GM21786 (cell line): Measurements from ENCODE around the gene HDAC5.

ENCODE experiments used
- ATAC-seq: cut with Tn5 transposase; IDR thresholded peaks from one replicate; pipeline ENCODE4 v1.9.1; 2021; ENCODE audit not compliant: unreplicated experiment

Gene HDAC5

GRCh38 chr17:44091200-44091997 lies 32.0 kb downstream of the HDAC5 start:
- ATAC-seq = no peak

- ATAC-seq = no peak
These were observed 35.2 kb downstream of the HDAC5 start for GRCh38 chr17:44088254-44088653.

- ATAC-seq = no peak
These were observed 36.1 kb downstream of the HDAC5 start for GRCh38 chr17:44087319-44087718.

DNA sequence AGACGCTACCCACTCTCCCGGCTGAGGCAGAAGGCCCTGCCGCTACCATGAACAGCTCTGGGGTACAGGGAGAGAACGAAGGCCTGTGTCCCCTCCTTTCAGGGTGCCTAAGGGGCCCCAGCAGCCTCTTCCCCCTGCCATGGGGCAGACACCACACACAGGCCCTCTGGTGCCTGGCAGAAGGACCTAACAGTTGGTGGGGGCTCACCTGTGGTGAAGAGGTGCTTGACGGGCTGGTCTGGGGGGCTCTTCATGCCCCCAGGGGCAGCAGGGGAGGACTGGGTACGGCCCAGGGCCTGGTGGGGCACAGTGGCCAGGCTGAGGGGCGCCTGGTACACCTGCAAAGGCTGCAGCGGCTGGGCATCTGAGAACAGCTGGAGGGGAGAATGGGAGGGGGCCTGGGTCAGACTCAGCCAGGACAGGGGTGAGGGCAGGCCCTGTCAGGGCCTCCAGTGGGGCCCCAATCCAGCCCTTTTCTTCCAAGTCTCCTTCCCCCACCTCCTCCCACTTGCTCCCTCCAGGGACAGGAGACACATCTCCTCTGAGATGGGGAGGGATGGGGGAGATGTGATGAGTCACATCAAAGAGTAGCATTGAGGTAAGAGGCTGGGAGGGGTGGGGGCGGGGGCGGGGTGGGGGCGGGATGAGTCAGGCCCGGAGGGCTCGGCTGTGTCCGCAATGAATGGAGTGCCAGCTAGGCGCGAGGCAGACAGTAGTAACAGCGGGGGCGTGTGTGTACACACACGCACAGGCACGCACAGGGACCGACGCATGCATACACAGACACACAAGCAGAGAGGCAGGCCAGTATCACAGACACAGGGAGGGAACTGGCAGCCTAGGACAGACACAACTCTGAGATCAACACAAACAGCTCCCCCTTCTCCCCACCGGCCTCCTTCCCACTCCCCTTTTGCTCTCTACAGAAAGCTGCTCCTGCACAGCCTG lies 36.8 kb downstream of the HDAC5 start:
- ATAC-seq = no peak

- ATAC-seq = no peak
These were observed 37.5 kb downstream of the HDAC5 start for GRCh38 chr17:44085908-44086307.

- ATAC-seq = no peak
These were observed 38.5 kb downstream of the HDAC5 start for GRCh38 chr17:44084921-44085320.

- ATAC-seq = no peak
These were observed 39.3 kb downstream of the HDAC5 start for GRCh38 chr17:44084131-44084538.

- no peak for ATAC-seq
These were observed 40.1 kb downstream of the HDAC5 start for GRCh38 chr17:44083250-44083849.

GRCh38 chr17:44082256-44082927 lies 41.0 kb downstream of the HDAC5 start:
- no peak for ATAC-seq

GRCh38 chr17:44081681-44082080 lies 41.8 kb downstream of the HDAC5 start:
- no peak for ATAC-seq

GRCh38 chr17:44079877-44080821 lies 43.3 kb downstream of the HDAC5 start:
- no peak for ATAC-seq

DNA sequence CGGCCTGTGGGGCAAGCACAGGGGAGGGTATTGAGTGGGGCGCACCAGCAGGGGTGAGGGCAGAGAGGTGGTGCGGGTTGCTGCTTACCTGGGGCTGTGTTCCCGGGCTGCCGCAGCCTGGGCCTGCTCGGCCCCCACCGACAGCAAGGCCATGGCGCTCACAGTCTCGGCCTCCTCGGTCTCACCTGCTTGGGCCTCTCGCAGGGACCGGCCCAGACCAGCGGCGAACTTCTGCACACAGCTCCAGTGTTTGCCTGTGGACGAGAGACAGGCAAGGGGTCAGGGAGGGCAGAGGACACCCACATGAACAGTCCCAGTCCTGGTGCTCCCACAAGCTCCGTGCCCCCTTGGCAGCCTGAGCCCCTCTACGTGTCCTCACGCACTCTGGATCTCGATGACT lies 45.0 kb downstream of the HDAC5 start:
- ATAC-seq = no peak

GRCh38 chr17:44077595-44077909 lies 45.9 kb downstream of the HDAC5 start:
- ATAC-seq = no peak

- no peak for ATAC-seq
These were observed 46.5 kb downstream of the HDAC5 start for GRCh38 chr17:44076716-44077594.

GRCh38 chr17:44075598-44076293 lies 47.7 kb downstream of the HDAC5 start:
- ATAC-seq = no peak

DNA sequence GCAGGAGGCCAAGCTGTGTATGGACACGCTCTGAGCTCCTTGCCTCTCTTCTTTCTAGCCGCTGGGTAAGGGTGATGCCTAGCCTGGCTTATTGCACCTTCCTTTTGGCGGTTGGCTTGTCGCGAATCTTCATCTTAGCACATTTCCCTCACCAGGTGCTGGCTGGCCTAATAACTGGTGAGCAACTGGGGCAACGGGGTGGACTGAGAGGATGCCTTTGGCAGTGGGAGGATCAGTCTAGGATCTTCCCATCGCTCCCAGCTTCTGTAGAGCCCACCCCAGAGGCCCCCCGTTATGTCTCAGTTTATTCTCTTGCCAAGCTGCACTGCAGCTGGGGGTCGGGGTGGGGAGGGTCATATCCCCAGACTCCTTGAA lies 48.5 kb downstream of the HDAC5 start:
- ATAC-seq = no peak

GRCh38 chr17:44074231-44074910 lies 49.1 kb downstream of the HDAC5 start:
- no peak for ATAC-seq

DNA sequence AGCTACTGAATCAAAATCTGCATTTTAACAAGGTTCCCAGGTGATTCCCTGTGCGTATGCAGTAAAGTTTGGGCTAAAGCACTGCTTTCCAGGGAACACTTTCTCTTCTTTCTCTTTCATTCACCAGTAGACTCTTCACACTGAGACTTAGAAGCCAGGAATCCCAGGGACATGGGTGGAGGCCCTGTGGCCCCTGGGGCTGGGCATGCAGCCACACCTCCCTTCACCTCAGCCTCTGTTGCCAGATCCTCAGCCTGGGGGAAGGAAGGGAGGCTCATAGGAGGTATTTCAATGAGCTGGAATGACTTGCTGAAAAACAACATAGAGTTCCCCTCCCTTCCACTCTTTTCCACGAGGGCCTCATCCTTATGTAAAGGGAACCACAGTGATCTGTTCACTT lies 51.7 kb downstream of the HDAC5 start:
- no peak for ATAC-seq
